Measurements from ENCODE around the gene MICAL1.
"Not testable (repeated sequence)": the region's sequence is repeated elsewhere in the genome, so short reads cannot be mapped to it uniquely, and the experiment has no call there.

MICAL1 gene

GRCh38 chr6:109477184-109477583 is 21.6 kb upstream of the MICAL1 start:
- in situ Hi-C loops (cut with MboI; ENCODE audit: low sequenced_read_pairs), result no loop called here

- in situ Hi-C loops (cut with MboI; ENCODE audit: low sequenced_read_pairs), result no loop called here
Measured at GRCh38 chr6:109475625-109476024, 20.1 kb upstream of the MICAL1 start.

GRCh38 chr6:109474995-109475394 is 19.4 kb upstream of the MICAL1 start:
- in situ Hi-C loops (cut with MboI; ENCODE audit: low sequenced_read_pairs), result no loop called here

- in situ Hi-C loops (cut with MboI; ENCODE audit: low sequenced_read_pairs), result no loop called here
Measured at GRCh38 chr6:109473120-109473519, 17.5 kb upstream of the MICAL1 start.

GRCh38 chr6:109472132-109472995 is 16.8 kb upstream of the MICAL1 start:
- in situ Hi-C loops (cut with MboI; ENCODE audit: low sequenced_read_pairs), result no loop called here

- in situ Hi-C loops (cut with MboI; ENCODE audit: low sequenced_read_pairs), result no loop called here
Measured at GRCh38 chr6:109471105-109471810, 15.7 kb upstream of the MICAL1 start.

- in situ Hi-C loops (cut with MboI; ENCODE audit: low sequenced_read_pairs), result no loop called here
Measured at GRCh38 chr6:109469591-109470189, 14.1 kb upstream of the MICAL1 start.

GRCh38 chr6:109467696-109468095 is 12.1 kb upstream of the MICAL1 start:
- in situ Hi-C loops (cut with MboI; ENCODE audit: low sequenced_read_pairs), result no loop called here

- in situ Hi-C loops (cut with MboI; ENCODE audit: low sequenced_read_pairs), result no loop called here
Measured at GRCh38 chr6:109466212-109466923, 10.8 kb upstream of the MICAL1 start.

GRCh38 chr6:109465772-109466171 is 10.2 kb upstream of the MICAL1 start:
- in situ Hi-C loops (cut with MboI; ENCODE audit: low sequenced_read_pairs), result no loop called here

GRCh38 chr6:109461733-109462526 is 6.4 kb upstream of the MICAL1 start:
- in situ Hi-C loops (cut with MboI; ENCODE audit: low sequenced_read_pairs), result no loop called here

GRCh38 chr6:109461205-109461604 is 5.6 kb upstream of the MICAL1 start:
- in situ Hi-C loops (cut with MboI; ENCODE audit: low sequenced_read_pairs), result not testable (repeated sequence)

GRCh38 chr6:109460161-109460829 is 4.7 kb upstream of the MICAL1 start:
- in situ Hi-C loops (cut with MboI; ENCODE audit: low sequenced_read_pairs), result no loop called here

GRCh38 chr6:109458774-109459531 is 3.4 kb upstream of the MICAL1 start:
- in situ Hi-C loops (cut with MboI; ENCODE audit: low sequenced_read_pairs), result no loop called here

GRCh38 chr6:109457562-109457996 is 2.0 kb upstream of the MICAL1 start:
- in situ Hi-C loops (cut with MboI; ENCODE audit: low sequenced_read_pairs), result no loop called here

- in situ Hi-C loops (cut with MboI; ENCODE audit: low sequenced_read_pairs), result no loop called here
Measured at GRCh38 chr6:109456710-109457561, 1.4 kb upstream of the MICAL1 start.

GRCh38 chr6:109456111-109456583 is 575 bp upstream of the MICAL1 start:
- in situ Hi-C loops (cut with MboI; ENCODE audit: low sequenced_read_pairs), result no loop called here

Data from HL-60/S4 (cell line).